ENCODE results near the gene TRAF4. TPM values are rescaled to one million over a fixed set of nuclear protein-coding genes. Genes with fewer than 3 reads are reported as not detected.

Gene TRAF4
- 10 to 100 TPM; 18.8 to 24.6 TPM for total RNA-seq
- polyA plus RNA-seq = 10 to 100 TPM; 10.7 to 19.3 TPM
- long read RNA-seq, donor 1, transcript TRAF4-201 (7 exons, 2,923 nt) = major isoform, 17 of 22 reads
- long read RNA-seq, donor 1, partial matches to known transcripts = 1 of 22 reads
- long read RNA-seq, donor 1, other reads (novel, unspliced or antisense) = 4 of 22 reads
- long read RNA-seq, donor 2, partial matches to known transcripts = 0 of 4 reads
- long read RNA-seq, donor 2, other reads (novel, unspliced or antisense) = 3 of 4 reads

GRCh38 chr17:28743243-28744103 lies at the start of gene TRAF4:
TSS of gene TRAF4 (plus strand) at chr17:28744011. CDS start at chr17:28744113, 102 bp downstream.
- DNase-seq = peak; percentile 85 to 92
- no peaks in the 10 kb centered on the region for H3K9me3 ChIP-seq (ENCODE audit: control insufficient read depth, low read length)
- ATAC-seq (ENCODE audit: low FRiP score) = peak; percentile 91
- intact Hi-C loops (cut with DNase I) = loop anchor here in 1 of 2 donors (1.0 kb wide), 1 partner anchor 15 kb away; the partner anchor contains the start of gene NEK8
- WGBS, 2 donors = 0 to 1% methylated on average over 63 to 70 of the region's 70 CpGs
- H3K27me3 ChIP-seq (ENCODE audit: control insufficient read depth in 1 of 2, insufficient read depth in 2 of 2, low read length in 1 of 2) = no peaks in the 10 kb centered on the region
- no peaks in the 10 kb centered on the region for H3K4me1 ChIP-seq (ENCODE audit: control insufficient read depth in 1 of 2, insufficient read depth in 2 of 2, low read length in 2 of 2)
- H3K4me3 ChIP-seq (ENCODE audit: low read length in 2 of 2) = peak within 1 kb of the TSS; percentile 59 to 71
- H3K27ac ChIP-seq (ENCODE audit: low read depth in 1 of 2, low read length in 2 of 2) = peak within 1 kb of the TSS in 1 of 2 donors; percentile 81
- H3K36me3 ChIP-seq (ENCODE audit: control insufficient read depth in 1 of 2, insufficient read depth in 2 of 2, low read length in 1 of 2) = no peaks in the 10 kb centered on the region

GRCh38 chr17:28698253-28698941 lies 45.4 kb upstream of the TRAF4 start:
- intact Hi-C loops (cut with DNase I) = no loop called here
- Histone ChIP-seq H3K36me3 (ENCODE audit: control insufficient read depth in 1 of 2, insufficient read depth in 2 of 2, low read length in 1 of 2) (peaks cover 3 to 35% of the 10 kb centered on the region in 2 donors), H3K27ac (ENCODE audit: low read depth in 1 of 2, low read length in 2 of 2) (no peak overlapping the region), H3K27me3 (ENCODE audit: control insufficient read depth in 1 of 2, insufficient read depth in 2 of 2, low read length in 1 of 2) (no peaks in the 10 kb centered on the region), H3K9me3 (ENCODE audit: control insufficient read depth, low read length) (no peaks in the 10 kb centered on the region), H3K4me1 (ENCODE audit: control insufficient read depth in 1 of 2, insufficient read depth in 2 of 2, low read length in 2 of 2) (no peaks in the 10 kb centered on the region), H3K4me3 (ENCODE audit: low read length in 2 of 2) (no peak overlapping the region)
- DNase-seq = no peak
- 90 to 92% methylated on average over 6 of the region's 6 CpGs for WGBS, 2 donors
- no peak for ATAC-seq (ENCODE audit: low FRiP score)

- H3K36me3 ChIP-seq (ENCODE audit: control insufficient read depth in 1 of 2, insufficient read depth in 2 of 2, low read length in 1 of 2) = peaks cover 0 to 26% of the 10 kb centered on the region in 2 donors
- H3K27ac ChIP-seq (ENCODE audit: low read depth in 1 of 2, low read length in 2 of 2) = no peak overlapping the region
- no peak overlapping the region for H3K4me3 ChIP-seq (ENCODE audit: low read length in 2 of 2)
- no peaks in the 10 kb centered on the region for H3K27me3 ChIP-seq (ENCODE audit: control insufficient read depth in 1 of 2, insufficient read depth in 2 of 2, low read length in 1 of 2)
- H3K4me1 ChIP-seq (ENCODE audit: control insufficient read depth in 1 of 2, insufficient read depth in 2 of 2, low read length in 2 of 2) = no peaks in the 10 kb centered on the region
- ATAC-seq (ENCODE audit: low FRiP score) (no peak), DNase-seq (no peak)
- H3K9me3 ChIP-seq (ENCODE audit: control insufficient read depth, low read length) = no peaks in the 10 kb centered on the region
- intact Hi-C loops (cut with DNase I) = no loop called here
- 82 to 84% methylated on average over 8 of the region's 8 CpGs for WGBS, 2 donors
Observed at GRCh38 chr17:28700278-28700677, 43.5 kb upstream of the TRAF4 start.

- Histone ChIP-seq H3K9me3 (ENCODE audit: control insufficient read depth, low read length) (no peaks in the 10 kb centered on the region), H3K36me3 (ENCODE audit: control insufficient read depth in 1 of 2, insufficient read depth in 2 of 2, low read length in 1 of 2) (peaks cover 0 to 23% of the 10 kb centered on the region in 2 donors), H3K27ac (ENCODE audit: low read depth in 1 of 2, low read length in 2 of 2) (no peak overlapping the region), H3K27me3 (ENCODE audit: control insufficient read depth in 1 of 2, insufficient read depth in 2 of 2, low read length in 1 of 2) (no peaks in the 10 kb centered on the region), H3K4me3 (ENCODE audit: low read length in 2 of 2) (no peak overlapping the region), H3K4me1 (ENCODE audit: control insufficient read depth in 1 of 2, insufficient read depth in 2 of 2, low read length in 2 of 2) (no peaks in the 10 kb centered on the region)
- DNase-seq (no peak), ATAC-seq (ENCODE audit: low FRiP score) (no peak)
- WGBS, 2 donors = 84 to 88% methylated on average over 10 of the region's 10 CpGs
- intact Hi-C loops (cut with DNase I) = no loop called here
Observed at GRCh38 chr17:28700830-28701492, 42.9 kb upstream of the TRAF4 start.

GRCh38 chr17:28702026-28702751 lies 41.6 kb upstream of the TRAF4 start:
- intact Hi-C loops (cut with DNase I) = no loop called here
- H3K27ac ChIP-seq (ENCODE audit: low read depth in 1 of 2, low read length in 2 of 2) = no peak overlapping the region
- H3K9me3 ChIP-seq (ENCODE audit: control insufficient read depth, low read length) = no peaks in the 10 kb centered on the region
- DNase-seq (no peak), ATAC-seq (ENCODE audit: low FRiP score) (no peak)
- no peaks in the 10 kb centered on the region for H3K4me1 ChIP-seq (ENCODE audit: control insufficient read depth in 1 of 2, insufficient read depth in 2 of 2, low read length in 2 of 2)
- no peaks in the 10 kb centered on the region for H3K27me3 ChIP-seq (ENCODE audit: control insufficient read depth in 1 of 2, insufficient read depth in 2 of 2, low read length in 1 of 2)
- H3K36me3 ChIP-seq (ENCODE audit: control insufficient read depth in 1 of 2, insufficient read depth in 2 of 2, low read length in 1 of 2) = peaks cover 0 to 23% of the 10 kb centered on the region in 2 donors
- 54 to 58% methylated on average over 10 of the region's 10 CpGs for WGBS, 2 donors
- no peak overlapping the region for H3K4me3 ChIP-seq (ENCODE audit: low read length in 2 of 2)

GRCh38 chr17:28702752-28703150 lies 41.1 kb upstream of the TRAF4 start:
- H3K4me1 ChIP-seq (ENCODE audit: control insufficient read depth in 1 of 2, insufficient read depth in 2 of 2, low read length in 2 of 2) = no peaks in the 10 kb centered on the region
- intact Hi-C loops (cut with DNase I) = no loop called here
- no peaks in the 10 kb centered on the region for H3K9me3 ChIP-seq (ENCODE audit: control insufficient read depth, low read length)
- H3K36me3 ChIP-seq (ENCODE audit: control insufficient read depth in 1 of 2, insufficient read depth in 2 of 2, low read length in 1 of 2) = peaks cover 0 to 21% of the 10 kb centered on the region in 2 donors
- WGBS, 2 donors = 42 to 51% methylated on average over 3 of the region's 3 CpGs
- no peak overlapping the region for H3K4me3 ChIP-seq (ENCODE audit: low read length in 2 of 2)
- ATAC-seq (ENCODE audit: low FRiP score) = no peak
- no peak overlapping the region for H3K27ac ChIP-seq (ENCODE audit: low read depth in 1 of 2, low read length in 2 of 2)
- no peaks in the 10 kb centered on the region for H3K27me3 ChIP-seq (ENCODE audit: control insufficient read depth in 1 of 2, insufficient read depth in 2 of 2, low read length in 1 of 2)
- no peak for DNase-seq

- ATAC-seq (ENCODE audit: low FRiP score) (no peak), DNase-seq (no peak)
- H3K27ac ChIP-seq (ENCODE audit: low read depth in 1 of 2, low read length in 2 of 2) = no peak overlapping the region
- no peaks in the 10 kb centered on the region for H3K27me3 ChIP-seq (ENCODE audit: control insufficient read depth in 1 of 2, insufficient read depth in 2 of 2, low read length in 1 of 2)
- intact Hi-C loops (cut with DNase I) = no loop called here
- 82% methylated on average over 16 of the region's 16 CpGs for WGBS, 2 donors
- peaks cover 0 to 15% of the 10 kb centered on the region in 2 donors for H3K36me3 ChIP-seq (ENCODE audit: control insufficient read depth in 1 of 2, insufficient read depth in 2 of 2, low read length in 1 of 2)
- H3K9me3 ChIP-seq (ENCODE audit: control insufficient read depth, low read length) = no peaks in the 10 kb centered on the region
- H3K4me3 ChIP-seq (ENCODE audit: low read length in 2 of 2) = no peak overlapping the region
- no peaks in the 10 kb centered on the region for H3K4me1 ChIP-seq (ENCODE audit: control insufficient read depth in 1 of 2, insufficient read depth in 2 of 2, low read length in 2 of 2)
Observed at GRCh38 chr17:28703552-28704218, 40.1 kb upstream of the TRAF4 start.

Measured in aorta (tissue), 5 donors.